HG02943 (cell line): Measurements from ENCODE around the gene STMN1.

Experiments used
- ATAC-seq: cut with Tn5 transposase; IDR thresholded peaks from one replicate; pipeline ENCODE4 v1.9.1; 2021; ENCODE audit warnings: mild to moderate bottlenecking, low read depth, moderate library complexity; ENCODE audit not compliant: unreplicated experiment

STMN1 gene

DNA sequence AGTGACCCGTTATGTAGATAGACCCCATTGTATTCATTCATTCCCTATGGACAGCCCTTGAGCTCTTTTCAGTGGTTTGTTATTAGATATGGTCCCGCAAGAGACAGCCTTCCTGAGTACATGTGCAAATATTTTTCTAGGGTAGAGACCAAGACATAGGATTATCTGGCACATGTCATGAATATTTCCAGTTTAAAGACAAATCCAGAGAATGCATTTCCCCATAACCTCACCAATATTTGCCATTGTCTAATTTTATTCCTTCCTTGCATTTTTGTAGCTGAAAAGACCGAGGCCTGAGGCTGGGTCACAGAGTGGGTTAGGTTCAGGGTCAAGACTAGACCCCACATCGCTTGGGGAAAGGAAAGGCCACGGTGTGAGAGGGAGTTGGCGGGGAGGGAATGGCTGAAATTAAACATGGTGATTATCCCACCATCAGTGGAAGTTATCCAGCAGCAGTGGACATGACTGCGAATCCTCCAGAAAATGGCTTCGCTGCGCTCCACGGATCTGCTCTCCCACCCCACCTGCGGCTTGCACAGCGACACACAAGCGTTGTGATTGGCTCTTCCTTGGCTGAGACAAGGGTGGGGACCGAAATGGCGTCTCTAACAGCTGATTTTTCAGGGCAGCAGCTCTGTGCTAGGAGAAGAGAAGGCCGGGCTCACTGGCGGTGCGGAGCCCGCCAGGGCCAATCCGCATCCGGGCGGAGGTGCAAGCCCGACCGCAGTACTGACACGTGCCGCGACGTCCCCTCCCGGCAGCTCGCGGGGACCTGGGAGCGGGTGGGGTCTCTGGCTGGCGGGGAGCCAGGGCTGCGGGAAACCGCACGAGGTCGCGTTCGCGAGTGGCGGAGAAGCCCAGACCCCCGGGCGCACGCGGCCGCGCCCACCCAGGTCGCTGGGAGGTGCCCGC is 16.1 kb upstream of the STMN1 start:
- no peak for ATAC-seq

DNA sequence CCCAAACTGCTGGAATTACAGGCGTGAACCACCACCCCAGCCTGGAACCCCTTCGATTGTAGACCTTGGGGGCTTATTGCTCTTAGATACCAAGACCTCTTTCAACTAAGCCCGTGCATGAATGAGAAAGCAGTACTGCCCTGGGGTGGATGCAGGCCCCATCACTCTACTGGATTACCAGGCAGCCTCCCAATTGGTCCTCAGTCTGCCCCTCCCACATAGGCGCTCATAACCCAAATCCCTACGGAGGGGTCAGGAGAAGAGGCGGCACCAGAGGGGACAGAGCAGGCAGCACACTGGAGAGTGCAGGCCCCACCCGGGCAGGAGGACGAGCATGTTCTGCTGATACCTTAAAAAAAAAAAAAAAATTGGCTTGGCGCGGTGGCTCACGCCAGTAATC is 12.4 kb upstream of the STMN1 start:
- ATAC-seq = no peak

DNA sequence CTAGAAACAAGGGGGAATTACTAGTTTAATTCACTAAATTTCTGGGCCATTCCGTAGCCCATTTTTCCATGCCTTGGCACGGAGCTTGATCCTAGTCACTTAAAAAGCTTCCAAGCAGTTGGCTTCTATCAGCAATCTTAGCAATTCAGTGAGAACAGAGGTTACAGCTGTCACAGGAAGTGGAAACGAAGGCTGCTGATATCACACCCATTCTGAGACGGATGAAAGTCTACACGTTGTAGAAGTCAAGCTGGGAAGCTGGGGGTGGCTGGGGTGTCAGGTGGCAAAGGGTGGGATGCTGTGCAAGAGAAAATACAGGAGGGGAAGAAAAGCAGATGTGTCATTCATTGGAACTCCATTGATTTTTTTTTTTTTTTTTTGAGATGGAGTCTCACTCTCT is 11.8 kb upstream of the STMN1 start:
- ATAC-seq = no peak

DNA sequence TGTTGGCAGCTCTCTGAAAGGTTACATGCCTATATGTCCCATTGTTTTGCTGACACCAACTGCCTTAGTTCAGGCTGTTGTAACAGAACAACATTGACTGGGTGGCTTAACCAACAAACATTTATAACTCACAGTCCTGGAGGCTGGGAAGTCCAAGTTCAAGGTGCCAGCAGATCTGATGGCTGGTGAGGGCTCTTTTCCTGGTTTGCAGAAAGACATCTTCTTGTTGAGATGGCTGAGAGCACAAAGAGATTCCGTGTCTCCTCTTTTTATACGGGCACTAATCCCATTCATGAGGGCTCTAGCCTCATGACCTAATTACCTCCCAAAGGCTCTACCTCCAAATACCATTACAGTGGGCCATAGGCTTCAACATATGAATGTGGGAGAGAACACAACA is 10.2 kb upstream of the STMN1 start:
- no peak for ATAC-seq

DNA sequence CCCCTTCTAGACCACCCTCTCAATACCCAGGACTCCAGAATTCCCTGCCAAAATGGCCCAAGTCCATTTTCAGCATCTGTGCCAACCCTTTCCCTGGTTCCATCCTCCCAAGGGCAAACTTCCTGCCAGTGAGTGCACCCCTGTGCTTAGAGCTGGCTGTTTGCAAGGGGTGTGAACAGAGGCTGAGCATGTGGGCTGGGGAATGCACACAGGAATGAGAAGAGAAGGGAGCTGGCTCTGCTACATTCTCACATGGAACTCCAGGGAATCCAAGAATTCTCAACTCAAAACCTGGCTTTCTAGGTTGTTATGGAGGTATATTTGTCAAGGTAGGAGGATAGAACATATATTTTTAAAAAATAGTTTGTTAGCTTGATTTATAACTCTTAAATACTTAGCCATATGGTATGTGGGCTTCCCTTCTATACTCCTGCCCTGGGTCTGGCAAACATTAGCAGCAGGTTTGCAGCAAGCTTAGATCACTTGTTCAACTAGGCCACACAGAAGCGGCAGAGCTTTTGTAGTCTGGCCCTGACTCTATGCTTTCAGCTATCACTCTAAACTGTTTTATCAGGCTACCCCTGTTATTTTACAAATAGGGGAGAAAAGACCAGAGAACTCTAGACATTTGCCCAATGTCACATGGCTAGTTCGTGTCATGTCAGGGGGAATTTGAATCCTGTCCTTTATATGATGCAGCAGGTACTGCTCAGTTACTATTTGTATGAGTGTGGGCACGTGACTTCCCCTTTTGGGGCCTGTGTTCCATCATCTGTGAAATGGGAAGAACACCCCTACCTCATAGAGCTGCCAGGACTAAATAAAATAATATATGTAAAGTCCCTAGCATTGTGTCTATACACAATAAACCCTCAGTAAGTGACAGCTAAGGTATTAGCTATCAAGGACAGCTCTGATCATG is 8.1 kb upstream of the STMN1 start:
- no peak for ATAC-seq

DNA sequence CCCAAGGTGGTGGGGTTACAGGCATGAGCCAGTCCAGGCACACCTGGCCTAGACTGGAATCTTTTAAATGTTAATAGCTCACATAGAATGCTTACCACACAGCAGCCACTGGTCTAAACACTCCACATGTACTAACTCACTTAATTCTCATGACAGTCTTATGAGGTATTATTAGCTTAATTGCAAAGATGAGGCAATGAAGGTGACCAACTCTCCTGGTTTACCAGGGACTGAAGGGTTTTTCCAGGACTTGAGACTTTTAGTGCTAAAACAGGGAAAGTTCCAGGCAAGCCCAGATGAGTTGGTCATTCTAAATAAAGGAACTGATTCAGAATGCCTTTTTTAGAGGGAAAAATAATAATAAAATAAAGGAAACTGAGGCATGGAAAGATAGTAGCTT is 7.0 kb upstream of the STMN1 start:
- no peak for ATAC-seq

DNA sequence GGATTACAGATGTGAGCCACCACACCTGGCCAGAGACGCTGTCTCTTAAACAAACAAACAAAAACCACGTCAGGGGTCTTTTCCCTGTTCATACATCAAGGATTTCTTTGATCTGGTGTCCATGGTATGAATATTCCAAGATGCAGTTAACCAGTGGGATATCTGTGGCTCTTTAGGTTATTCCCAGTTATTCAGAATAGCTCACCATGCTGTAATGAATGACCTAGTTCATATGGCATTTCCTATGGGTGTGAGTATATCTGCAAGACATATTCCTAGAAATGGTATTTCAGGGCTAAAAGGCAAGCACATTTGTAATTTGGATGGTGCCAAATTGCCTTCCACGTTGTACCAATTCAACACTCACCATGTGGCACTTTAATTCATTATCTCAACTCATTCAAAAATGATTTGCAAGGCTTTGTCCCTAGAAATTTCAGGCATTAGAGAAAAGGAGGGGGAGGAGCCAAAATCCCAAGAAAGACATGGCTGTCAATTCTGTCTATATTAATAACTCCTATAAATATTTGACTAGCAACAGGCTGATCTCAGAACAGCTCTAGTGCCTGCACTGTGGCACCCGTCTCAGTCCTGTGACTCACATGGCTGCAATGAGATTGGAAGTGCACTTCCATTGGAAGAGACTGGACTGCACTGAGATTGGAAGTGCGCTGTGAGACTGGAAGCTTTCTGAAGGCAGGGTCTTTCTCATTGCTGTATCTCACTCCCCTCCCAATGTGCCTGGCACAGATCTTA is 6.0 kb upstream of the STMN1 start:
- ATAC-seq = no peak

DNA sequence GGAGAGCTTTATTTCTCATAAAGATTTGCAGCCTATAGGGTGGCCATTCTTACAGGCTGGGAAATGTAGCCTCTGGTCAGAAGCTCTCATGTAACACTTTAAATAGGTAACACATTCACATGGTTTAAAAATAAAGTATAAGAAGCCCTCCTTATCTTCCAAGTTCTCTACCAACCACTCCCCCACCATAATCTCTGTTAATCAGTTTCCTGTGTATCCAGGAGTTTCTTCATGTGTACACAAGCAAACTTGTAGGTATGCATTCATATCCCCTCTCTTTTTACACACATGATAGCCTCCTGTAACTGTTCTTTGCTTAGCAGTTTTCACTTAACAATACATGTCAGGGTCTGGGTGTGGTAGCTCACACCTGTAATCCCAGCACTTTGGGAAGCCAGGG is 4.9 kb upstream of the STMN1 start:
- ATAC-seq = no peak

DNA sequence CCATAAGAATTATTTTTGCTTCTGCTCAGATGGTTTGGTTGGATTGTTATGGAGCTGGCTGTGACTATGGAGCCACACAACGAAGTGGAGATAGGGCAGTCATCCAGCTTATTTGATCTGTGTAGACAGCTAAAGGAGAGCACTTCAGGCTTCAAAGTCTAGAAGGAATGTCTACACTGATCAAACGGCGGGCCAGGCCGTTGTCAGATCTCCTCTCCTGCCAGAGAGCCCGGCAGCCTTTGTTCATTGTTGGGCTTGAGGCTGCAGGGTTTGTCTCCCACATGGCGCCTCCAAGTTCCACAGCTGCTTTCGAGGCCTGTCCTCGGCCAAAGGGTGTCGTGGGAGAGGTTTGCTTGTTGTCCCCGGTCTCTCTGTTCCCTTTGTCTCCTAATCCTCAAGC is 2.8 kb upstream of the STMN1 start:
- no peak for ATAC-seq

DNA sequence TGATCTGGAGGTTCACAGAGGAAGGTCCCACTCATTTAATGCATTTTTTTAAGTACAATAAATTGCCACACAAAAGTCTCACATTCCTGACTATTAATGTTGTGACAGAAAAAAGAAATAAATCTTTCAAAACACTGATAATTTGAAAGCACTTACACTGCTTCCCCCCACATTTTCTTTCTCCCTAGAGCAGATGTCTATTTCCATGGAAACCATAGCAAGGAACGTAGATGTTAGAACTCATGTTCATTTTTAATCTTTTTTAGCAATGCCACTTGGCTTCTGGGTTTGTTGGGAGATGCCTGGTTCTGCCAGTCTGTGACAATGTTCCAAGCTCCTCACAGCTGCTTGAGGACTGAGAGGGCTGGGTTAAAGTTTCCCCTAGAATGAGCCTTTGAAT is 1.9 kb upstream of the STMN1 start:
- no peak for ATAC-seq

DNA sequence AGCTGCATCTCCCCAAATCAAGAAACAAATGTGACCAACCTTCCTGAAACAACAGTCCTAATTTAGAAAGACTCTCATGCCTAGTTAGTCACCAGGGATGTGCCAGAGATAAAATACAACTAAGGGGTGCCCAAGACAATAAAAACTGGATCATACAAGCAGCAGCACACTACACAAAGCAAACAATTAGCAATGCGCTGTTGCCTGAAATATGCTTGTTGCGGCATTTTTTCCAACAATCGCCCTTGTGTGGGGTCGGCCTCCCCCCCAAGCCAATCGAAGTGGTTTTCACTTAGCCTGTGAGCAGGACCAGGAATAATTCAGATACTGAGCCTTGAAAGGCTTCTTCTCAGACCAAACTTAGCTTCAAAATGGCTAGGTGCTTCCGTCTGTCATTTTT is 1.4 kb upstream of the STMN1 start:
- ATAC-seq = no peak

DNA sequence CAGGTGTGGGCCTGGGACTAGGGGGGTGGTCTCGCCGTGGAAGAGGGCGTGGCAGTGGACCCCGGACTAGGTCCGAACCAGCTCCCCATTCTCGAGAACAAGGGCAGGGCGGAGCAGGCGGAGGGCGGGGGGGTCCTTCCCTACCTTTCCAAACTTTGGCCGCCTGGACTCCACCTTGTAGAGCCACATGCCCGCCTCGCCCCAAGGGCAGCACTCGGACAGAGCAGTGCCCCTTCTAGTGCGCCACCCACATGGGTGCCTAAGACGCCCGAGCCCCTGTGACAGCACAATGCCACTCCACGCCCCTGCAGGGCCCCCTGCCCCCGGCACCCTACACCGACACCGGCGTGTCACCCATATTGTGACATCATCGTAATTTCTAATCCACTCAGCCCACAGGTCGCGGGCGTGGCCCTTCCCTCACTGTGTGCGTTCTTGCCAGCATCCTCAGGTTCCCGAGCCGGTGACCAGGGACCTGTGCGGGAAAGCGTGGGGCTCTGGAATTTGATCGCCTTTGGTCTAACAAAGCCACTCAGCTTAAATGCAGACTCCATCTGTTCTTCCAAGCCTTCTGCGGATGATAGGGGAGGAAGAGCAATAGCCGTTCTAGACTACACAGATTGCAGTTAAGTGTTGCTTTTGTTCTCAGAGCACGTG is 553 bp upstream of the STMN1 start:
- ATAC-seq = peak; percentile 2

DNA sequence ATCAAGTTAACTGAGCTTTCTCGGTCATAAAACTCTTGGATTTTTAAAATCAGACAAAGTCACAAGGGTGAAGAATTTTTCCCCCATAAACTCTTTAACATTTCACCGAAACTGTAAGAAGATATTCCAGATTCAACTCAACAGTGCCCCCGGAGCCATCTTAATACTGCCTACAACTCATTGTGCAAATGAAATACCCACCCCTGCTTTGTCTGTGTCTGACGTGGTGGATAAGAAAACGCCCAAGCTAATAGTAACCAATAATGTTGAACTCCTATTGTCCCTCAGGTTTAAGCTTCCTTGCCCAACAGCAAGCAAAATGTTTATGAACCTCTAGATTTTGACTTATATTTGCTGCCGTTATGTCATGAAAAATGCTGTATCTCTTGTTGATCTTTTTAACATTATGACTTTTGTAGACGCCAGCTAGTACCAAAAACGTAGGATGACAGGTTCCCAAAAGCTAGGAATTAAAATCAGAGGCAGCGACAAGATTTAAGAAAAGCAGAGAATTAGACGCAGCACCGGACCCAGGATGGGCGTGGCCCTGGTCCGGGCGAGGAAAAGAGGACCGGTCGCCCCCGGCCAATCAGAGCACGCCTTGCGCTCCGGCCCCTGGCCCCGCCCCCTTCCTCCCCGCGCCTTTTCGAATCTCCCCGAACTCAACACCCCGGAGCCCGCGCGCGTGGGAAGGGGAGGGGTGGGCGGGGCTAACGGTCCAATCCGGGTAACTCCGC is 1.1 kb downstream of the STMN1 start:
- peak; percentile 68 for ATAC-seq

DNA sequence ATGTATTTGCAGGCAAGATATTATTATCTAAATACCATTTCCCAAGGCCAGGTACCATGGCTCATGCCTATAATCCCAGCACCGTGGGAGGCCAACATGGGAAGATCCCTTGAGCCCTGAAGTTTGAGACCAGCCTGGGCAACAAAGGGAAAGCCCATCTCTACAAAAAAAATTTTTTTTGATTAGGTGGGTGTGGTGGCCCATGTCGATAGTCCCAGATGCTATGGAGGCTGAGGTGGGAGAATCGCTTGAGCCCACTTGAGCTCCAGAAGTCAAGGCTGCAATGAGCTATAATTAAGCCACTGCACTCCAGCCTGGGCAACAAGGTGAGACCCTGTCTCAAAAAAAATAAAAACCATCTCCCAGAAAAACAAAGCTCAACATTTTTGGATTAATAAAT is 2.2 kb downstream of the STMN1 start:
- no peak for ATAC-seq

DNA sequence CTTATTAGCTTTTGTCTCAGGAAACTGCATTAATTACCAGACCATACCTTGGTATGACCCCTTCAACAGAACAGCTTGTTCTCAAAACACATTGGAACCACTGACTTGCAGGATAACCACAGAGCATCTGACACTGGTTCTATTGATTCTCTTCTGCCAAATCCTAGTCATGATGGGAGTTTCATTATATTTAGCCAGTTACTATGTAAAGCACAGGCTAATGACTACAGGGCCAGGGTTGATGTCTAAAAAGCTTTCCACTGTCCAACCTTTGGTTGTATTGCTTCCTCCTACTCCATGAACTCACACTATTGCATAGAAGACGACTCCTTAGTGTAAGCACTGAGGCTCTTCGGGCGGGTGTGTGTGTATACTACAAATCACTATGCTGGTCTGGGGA is 3.8 kb downstream of the STMN1 start:
- no peak for ATAC-seq

DNA sequence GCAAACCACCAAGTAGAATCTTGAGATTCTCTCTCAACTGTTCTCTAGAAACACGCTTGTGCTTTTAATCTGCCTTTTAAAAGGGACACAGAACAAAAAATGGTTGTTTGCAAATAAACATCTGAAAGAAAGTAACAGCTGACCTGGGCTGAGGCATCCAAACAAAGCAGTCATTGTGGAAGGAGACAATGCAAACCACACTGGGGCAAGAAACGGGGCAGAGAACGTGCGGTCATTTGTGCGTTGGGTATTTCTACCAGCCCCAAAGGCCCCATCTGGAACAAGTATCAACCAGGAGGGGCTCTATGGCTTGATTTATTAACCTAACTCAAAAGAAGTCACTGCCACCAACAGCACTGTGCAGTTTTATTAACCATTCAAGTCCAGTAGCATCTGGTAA is 6.0 kb downstream of the STMN1 start:
- ATAC-seq = no peak

DNA sequence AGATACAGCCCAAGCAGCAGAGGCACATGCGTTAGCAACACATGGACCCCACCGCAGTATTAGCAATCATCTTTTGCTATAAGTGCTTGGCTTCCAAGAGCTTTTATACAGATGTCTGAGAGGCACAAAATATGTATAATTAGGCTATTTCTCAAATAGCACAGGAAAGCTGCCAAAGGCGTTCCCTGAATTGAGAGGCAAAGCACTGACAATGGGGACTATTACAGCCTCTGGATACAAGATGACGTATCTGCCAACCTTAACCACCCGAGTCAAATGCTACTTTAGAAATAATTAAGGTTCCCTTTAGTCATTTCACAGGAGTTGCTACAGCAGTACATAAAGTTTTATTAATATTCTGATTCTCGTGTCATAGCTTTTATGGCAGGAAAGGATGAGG is 6.4 kb downstream of the STMN1 start:
- ATAC-seq = no peak

DNA sequence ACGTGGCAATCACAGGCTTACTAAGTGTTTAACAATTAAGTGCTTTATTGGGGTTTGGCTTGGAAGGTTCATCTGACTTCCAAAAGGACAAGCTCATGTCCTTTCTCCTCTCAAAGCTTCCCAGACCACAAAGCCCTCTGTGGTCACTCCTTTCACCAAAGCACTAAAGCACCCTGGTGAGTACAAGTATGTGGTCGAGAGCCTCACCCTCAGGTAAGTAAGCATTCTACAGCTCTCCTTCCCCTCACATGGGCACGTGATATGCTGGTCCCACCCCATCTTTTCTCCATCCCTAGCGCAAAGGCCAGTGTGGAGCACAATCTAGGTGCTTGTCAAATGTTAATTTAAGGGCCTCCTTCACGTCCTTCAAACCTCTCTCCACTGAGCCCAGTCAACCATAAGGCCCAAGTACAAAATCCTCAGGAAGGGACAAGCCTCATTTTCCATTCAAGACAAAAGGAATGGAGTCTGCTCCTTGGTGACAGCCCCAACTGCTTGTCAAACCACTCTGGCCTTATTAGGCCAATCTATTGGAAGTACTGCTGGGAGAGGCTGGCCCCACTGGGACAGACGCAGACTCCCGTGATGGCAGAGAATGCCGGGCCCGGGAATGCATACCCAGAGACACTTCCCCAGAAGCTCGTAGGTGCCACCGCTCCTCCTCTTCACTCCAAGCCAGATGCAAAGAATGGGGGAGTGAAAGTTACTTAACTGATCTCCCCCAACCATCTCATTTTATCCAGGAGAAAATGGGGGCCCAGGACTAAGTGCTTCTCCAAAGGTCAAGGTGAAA is 7.8 kb downstream of the STMN1 start:
- no peak for ATAC-seq

DNA sequence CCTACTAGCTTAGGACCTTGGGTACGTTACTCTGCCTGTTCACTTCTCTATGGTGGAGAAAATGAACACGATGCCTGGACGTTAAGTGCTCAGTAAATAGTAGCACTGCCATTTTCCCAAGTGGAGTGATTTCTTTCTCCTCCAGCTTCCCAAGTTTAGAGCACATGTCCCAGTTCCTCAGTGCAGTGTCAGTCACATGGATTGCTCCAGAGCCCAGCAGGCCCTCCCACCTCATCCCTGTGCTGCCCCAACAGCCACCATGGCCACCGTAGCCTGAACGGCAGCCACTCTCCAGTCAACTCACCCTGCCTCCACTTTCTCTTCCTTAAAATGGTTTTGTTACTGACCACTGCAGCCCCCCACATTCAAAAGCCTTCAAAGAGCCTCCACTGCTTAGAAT is 8.5 kb downstream of the STMN1 start:
- no peak for ATAC-seq
